GM19240 (cell line): Measurements from ENCODE around the gene PPP2R5E.
"Not testable (repeated sequence)": the region's sequence is repeated elsewhere in the genome, so short reads cannot be mapped to it uniquely, and the experiment has no call there.

ENCODE experiments used
- DNase-seq: peaks from one replicate; pipeline ENCODE4 v3.0.0; 2011; ENCODE audit warnings: low spot score; ENCODE audit not compliant: insufficient read length

PPP2R5E gene

DNA sequence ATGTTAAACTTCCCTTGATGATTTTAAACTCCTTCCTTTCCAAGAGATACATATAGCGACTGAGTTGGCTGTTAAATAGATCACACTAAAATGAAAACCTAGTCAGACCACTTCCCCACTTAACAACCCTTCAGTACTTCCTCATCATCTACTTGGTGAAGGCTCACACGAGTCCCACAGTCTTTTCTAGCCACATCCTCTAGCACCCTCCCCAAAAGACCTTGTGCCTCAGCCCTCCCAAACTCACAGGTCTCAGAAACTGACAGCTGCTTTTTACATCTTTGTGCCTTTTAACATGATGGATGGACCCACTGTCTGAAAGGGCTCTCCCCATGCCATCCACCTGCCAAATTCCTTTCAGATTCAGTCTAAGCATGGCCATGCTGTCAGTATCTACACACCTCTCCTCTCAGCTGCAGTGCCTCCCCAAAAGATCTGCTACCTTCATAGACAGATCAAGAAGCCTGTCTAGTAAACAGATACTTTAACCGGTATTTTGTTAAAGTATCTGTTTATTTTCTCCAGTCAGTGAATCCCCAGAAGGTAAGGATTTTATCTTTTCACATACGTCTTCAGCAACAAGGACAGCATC, 159.3 kb downstream of the PPP2R5E start:
- no peak for DNase-seq

DNA sequence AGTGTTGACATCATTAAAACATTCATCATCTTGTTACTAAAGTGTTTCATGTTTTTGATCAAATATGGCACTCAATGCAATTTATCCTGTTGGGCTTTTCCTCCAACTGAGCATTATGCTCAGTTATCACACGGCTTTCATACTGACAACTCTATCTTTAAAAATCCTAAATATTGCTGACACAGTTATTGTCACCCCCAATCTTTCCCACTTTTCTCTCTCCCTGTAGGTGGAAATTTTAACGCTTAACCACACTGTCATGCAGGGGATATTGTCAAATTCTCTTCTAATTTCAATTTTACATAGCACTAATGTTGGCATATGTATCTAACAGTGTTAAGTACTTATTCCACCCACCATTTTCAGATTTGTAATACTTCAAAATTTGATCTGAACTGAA, 164.7 kb downstream of the PPP2R5E start:
- no peak for DNase-seq

DNA sequence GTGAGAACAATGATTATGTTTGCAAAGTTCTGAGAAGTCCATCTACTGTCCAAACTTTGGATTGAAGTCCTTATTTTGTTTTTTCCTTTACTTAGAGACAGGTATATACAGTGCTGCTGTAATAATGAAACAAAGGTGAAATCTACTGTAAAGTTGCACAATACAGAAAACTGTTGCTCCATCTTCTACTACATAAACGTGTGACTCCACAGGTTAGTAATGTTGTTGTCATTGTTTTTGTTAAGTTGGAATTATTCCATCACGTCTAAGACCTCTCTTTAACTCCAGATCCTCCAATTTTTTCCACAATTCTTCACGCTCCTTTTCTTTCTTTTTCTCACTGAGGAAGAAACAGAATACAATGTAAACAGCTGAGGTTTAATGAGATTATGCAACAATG, 167.4 kb downstream of the PPP2R5E start:
- DNase-seq, result no peak

DNA sequence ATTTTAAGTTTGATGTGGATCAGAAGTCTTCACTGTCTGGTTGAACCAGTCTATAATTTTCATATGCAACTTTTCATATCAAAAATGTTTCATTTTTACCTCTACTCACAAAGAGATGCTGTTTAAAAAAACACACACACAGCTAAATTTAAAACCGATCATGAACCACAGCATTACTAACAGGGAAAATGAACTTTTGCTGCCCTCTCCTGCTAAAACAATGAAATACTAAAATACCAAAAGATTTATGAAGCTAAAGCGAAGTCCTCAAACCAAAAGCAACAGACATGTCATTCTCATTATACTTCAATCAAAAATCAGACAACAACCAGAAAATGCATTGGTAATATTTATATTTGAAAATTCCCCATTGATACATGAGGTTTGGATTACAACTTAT, 171.6 kb downstream of the PPP2R5E start:
- DNase-seq, result not testable (repeated sequence)

DNA sequence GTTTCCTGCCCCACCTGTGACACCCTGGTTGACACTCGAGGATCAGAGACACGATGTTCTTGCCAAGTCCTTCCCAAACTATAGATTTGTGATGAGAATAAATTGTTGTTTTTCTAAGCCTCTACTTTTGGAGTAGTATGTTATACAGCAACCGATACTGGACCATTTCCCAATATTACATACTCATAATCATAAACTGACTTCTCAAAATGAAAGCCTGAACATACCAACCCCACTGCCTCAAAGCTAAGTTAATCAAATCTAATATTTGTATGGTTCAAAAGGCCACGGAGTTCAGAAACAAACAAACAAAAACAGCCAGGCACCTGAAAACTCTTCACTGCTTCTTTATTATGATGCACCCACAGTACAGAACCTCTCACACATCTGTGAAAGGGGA, 172.1 kb downstream of the PPP2R5E start:
- no peak for DNase-seq

DNA sequence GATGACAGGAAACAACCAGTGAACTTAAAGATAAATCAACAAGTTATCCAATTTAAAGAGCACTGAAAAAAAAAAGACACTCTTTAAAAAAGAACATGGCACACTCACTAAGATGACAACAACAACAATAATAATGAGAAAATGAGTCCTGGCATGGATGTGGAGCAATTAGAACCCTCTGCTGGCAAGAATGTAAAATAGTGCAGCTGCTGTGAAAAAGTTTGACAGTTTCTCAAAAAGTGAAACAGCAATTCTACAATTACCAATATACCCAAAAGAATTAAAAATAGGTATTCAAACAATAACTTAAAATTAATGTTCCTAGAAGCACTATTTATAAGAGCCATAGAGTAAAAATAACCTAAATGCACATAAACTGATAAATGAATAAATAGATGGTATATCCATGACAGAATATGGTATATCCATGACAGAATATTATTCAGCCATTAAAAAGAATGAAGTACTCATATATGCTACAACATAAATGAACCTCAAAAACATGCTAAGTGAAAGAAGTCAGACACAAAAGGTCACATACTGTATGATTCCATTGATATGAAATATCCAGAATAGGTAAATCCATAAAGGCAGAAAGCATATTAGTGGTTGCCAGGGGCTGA, 175.3 kb downstream of the PPP2R5E start:
- DNase-seq, result no peak

DNA sequence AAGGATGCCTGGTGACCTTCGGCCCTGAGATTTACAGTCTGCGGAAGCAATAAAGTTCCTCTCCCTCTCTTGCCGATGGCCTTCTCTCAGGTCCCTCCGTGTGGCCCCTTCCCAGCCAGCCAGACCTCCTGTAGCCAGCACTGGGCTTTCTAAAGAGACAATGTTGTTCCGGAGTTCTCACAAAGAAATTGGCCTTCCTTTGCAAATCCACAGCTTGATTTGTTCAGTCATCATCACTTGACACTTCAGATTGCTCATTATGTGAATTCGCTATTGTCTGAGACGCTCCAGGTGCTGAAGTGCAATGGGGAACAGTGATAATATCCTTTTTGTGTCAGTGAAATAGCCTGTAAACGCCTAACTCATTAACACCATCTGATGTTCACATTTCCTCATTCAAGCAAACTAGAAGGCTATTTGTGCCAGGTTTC, 180.8 kb downstream of the PPP2R5E start:
- no peak for DNase-seq

DNA sequence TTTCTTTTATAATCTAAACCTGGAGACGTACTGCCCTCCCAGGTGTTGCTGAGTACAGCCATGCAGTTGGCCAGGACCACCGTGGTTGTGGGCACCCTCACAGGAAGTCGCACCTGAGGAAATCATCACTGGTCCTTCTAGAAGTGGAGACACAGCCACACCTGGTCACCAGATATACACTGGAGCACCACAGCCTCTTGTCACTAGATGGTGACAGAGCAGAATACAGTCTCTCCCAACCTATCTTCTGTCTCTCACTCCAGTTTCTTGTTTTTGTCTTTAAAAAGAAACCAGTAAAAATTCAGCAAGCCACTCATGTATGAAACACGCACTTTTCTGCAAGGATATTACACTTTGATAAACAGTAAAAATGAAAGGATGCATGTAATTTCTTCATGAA, 181.4 kb downstream of the PPP2R5E start:
- DNase-seq, result no peak

DNA sequence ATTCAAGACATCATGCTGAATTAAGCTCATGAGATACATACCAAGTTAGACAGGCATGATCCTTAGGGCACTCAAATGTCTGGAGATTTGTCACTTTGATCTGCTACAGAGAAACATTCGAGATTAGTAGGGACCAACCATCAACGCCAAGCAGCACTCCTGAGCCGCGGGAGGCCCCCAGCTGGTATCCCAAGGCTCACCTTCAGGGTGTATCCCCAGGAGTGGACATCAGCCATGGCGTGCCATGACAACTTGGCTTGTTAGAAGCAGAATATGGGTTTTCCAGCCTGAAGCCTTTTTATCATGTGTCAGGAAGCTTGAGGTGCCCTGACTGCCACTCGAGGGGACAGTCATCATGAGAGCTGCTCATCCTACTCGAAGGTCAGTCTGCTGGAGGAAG, 185.3 kb downstream of the PPP2R5E start:
- DNase-seq, result no peak

DNA sequence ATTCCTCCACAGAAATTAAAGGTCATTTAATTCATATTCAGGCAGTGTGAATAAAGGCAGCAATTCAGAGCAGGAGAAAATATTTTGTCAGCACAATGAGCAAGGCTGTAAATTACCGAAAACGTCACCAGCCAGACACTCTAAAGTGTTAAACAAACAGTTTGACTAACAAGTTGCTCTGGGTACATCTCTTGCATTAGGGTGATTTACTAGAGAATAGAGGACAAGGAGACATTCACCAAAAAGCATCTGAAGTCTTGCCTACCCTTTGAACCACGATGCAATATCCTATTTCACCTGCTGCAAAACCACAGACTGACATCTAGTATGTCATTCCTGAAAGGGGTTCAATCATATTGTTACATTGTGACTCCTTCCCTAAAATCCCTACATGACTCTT, 197.4 kb downstream of the PPP2R5E start:
- no peak for DNase-seq

DNA sequence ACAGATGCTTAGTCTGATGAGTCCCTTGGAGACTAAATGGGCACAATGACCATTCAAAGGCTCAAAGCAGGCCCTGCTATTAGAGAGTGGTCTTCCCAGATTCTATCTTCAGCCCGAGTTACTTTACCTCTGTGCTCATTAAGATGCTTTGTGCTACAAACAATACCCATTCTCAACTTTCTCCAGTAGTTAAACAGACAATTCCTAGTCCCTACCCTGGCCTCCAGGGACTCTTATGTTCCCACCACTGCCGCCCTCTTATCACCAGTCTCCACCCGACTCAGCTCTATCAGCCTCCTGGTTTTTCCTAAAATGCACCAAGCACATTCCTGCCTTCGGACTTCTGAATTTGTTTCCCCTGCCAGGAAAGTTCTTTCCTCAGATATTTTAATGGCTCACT, 198.8 kb downstream of the PPP2R5E start:
- no peak for DNase-seq

DNA sequence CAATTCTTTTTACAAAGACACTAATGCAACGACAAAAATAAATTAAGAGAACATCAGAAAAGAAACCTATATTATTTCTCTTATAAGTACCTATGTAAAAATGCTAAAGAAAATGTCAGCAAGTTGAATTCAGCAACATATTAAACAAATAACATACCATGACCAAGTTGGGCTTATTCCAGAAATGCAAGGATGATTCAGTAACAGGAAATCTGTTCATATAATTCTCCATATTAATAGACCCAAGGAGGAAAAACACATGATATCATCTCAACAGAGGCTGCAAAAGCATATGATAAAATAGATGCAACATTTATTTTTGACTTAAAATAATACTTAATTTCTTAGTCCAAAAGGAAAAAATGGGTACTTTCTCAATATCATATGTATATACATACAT, 199.3 kb downstream of the PPP2R5E start:
- DNase-seq, result no peak

DNA sequence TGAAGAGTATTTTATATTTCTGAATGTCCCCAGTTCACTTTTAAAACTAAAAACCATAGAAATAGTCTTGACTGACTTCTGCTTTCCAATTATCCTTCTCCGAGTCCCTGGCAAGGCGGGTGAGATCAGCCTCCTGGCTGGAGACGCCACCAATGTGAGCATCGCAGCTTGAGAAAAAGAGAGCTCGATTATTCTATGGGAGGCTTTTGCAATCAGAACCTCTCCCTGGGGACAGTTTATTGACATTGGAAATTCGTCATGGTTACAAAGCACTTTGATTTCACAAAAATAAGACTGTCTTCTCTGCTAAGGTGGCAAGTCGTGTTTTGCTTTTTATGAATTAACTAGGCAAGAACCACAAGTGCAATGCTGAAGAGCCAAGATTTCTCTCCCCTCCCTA, 200.8 kb downstream of the PPP2R5E start:
- no peak for DNase-seq

DNA sequence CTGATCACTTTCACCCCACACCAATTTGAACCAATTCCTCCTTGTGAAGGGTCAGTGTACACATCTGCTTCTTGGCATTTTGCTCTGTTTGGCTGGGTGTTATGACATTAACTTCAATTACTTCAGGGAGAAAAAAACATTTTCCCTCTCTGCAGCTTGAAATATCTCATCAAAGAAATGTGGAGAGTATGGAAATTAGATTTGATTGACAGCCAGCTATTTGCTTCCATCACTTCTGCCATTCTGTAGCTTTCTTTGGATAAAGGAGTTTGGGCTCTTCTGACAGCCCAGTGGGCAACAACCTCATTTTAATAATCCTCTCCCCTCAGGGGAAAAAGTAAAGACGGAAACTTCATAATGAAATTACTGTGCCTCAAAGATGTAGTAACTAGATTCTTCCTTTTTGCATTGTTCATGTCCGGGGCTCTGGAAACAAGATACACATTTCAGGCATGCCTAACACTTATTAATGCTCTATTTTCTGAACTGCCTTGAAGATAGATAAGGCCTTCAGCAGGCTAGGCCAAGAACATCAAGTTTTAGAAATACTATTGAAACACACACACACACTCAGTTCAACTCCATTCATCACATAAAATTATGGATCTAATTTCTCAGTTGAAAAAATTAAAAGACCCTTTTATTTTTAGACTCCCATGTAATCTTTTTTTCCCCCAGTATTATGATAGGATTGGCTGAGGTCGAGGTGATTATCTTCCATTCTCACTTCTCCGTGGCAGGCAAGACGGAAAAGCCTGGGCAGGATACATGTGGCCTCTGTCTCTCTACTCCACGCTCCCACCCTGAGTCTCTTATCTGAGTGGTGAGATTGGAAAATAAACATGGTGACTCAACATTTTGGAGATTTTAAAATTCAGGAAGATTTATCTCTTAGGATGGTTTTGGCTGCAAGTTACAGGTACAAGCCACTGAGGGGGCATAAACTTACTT, 214.1 kb downstream of the PPP2R5E start:
- DNase-seq, result no peak

DNA sequence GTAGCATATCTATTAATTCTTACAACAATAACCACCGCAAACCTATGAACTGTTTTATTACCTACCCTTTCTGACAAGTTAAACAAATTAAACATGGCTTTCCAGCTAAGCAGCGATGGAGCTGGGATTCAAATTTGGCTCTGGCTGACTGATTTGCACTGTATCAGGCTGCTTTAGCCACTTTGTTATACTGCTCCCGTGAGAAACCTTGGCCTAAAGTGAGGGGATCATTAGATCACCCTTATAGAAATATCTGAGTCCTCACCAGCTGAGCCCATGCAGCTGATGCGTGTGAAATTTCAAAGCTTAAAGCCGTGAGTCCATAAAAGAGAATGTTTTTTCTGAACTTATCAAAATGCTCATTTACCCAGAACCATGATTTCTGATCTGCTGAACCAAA, 216.3 kb downstream of the PPP2R5E start:
- no peak for DNase-seq

DNA sequence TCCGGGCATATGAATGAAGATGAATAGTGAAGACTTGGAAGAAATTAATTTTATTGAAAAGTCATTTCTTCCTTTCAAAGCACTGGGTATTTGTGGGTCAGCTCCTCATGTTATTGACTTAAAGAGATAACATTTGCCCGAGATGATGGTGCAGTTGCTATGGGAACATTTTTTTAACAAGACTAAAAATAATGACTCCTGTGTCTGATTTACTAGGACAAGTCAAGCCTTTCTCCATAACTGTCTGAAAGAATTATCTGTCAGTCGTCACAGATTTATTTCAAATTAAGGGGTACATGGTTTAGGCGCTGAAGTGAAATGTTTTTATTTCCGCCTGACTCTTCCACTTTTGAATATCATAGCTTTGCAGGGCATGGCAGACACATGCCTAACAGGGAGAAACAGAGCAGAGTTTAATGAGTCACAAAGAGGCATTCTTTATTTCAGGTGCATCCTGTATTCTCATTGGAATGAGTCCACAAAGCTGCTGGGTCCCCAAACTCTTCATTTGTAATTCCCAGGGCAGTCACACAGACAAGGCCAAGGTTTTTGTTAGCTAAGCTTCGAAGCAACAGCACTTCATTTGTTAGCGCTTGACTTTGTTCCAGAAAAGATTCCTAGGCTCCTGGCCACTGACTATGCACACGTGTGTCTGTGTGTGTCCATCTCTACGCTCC, 220.1 kb downstream of the PPP2R5E start:
- DNase-seq, result no peak

DNA sequence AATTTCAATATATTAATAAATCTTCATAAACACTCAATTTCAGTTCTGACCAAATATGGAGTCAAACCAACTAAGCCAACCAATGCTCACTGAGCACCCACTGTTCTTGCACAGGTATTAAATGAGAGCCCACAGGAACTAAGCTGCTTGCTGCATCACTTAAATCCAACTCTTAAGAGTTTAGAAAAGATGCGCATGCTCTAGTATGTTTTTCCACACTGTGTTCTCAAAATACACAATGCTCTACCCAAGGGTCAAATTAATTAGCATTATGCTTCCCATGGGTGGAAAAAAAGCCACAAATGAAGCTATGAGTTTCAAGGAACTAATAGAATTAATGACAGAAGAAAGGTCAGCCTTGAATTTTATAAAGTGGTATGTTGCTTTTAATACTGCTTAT, 220.7 kb downstream of the PPP2R5E start:
- DNase-seq, result no peak
